Fibroblast of the aortic adventitia (primary cell): Measurements from ENCODE around the gene MACROH2A1. TPM values are rescaled to one million over a fixed set of nuclear protein-coding genes. Genes with fewer than 3 reads are reported as not detected.

Experiments used
- DNase-seq: peaks from one replicate; pipeline ENCODE4 v3.0.0-alpha.2; 2010; ENCODE audit warnings: low read depth
- H3K4me3 ChIP-seq: 2 replicates; pipeline ENCODE4 v1.5.1; 2011; ENCODE audit warnings: low read depth, mild to moderate bottlenecking, control low read depth, low read length, moderate library complexity
- CTCF ChIP-seq: IDR thresholded peaks from 2 replicates; pipeline ENCODE4 v1.5.1; 2011; ENCODE audit warnings: mild to moderate bottlenecking, low read length, control low read depth, inconsistent platforms; ENCODE audit not compliant: insufficient read depth
- total RNA-seq: library from RNA; depleted of rRNA; stranded (reverse); fragments of >200 nt; gene quantifications from 2 replicates; pipeline ENCODE4 v1.2.3, GENCODE V29; 2012; ENCODE audit warnings: low replicate concordance

Gene MACROH2A1
- total RNA-seq, 1 donor = 116 TPM

DNA sequence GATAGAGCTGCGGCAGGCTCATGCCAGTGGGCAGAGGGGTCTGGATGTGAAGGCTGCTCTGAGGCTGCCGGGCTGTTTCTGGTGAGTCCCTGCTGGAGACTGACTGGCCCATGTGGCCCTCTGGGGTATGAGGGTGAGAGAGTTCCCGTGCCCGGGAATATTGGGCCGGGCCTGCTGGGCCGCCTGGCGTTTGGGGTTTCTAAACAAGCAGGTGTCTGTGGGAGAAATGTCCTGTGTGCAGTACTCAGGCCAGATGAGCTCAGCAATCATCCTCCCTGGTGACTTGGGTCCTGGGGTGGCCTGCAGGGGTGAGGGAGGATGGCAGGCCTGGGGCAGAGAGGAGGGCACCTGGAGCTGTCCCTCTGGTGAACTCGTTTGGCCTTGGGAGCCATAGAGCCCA is 74.9 kb downstream of the MACROH2A1 start:
- no peak for DNase-seq
- no peak for TF ChIP-seq CTCF
- no peak overlapping the region for H3K4me3 ChIP-seq

DNA sequence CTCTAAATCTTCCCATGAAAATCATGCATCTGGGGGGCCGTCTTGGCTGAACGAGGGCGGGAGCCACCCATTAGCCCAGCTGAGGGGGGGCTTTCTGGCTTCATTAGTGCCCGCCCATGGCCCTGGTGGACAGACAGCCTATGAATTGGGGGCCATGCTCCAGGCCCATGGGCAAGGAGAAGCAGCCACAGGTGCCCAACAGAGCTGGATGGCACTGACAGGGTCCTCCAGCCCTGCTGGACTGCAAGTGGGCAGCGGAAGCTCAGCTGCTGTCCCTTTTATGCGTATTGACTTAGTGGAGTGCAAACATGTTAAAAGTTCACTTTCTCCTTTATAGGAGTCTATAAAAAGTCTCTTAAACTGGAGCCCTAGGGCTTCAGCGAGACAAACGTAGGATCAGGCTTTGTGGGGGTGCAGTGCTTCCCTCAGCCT is 75.3 kb downstream of the MACROH2A1 start:
- no peak for TF ChIP-seq CTCF
- no peak overlapping the region for H3K4me3 ChIP-seq
- no peak for DNase-seq

DNA sequence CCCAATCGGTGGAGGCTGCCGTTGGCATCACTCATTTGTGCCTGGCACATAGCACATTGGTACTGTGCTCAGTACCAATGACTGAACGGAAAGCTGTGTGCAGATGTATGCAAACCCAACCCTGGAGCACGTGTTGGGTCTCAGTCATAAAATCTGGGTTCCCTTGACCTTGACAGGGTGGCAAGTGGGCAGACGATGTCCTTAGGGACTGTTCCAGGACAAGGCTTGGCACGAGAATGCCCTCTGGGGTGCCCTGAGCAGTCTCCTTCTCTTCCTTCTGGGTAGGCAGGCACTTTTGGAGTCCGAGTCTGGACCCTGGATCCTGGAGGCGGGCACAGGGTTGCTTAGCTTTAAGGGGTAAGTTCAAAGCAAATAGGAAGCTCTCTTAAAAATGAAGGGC is 75.8 kb downstream of the MACROH2A1 start:
- DNase-seq = no peak
- no peak for TF ChIP-seq CTCF
- no peak overlapping the region for H3K4me3 ChIP-seq

DNA sequence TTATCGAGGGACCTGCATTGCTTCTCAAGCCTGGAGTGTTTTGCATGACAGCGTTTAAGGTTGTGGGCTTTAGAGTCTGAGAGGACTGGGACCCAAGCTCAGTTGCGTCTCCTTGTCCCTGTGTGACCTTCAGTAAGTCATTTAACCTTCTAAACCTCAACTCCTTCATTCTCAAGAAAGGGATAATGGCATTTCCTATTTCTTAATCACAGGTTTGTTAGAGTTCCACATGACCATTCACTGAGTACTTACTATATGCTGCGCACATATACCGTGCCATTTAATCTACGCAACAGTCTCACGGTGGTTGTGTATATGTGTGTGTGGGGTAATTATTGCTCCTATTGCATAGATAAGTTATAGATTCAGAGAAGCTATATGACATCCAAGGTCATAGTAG is 76.3 kb downstream of the MACROH2A1 start:
- H3K4me3 ChIP-seq = no peak overlapping the region
- no peak for TF ChIP-seq CTCF

GRCh38 chr5:135322271-135322670 is 76.8 kb downstream of the MACROH2A1 start:
- DNase-seq = no peak
- TF ChIP-seq CTCF = no peak
- no peak overlapping the region for H3K4me3 ChIP-seq

More for the DNA sequence above, 76.3 kb downstream of the MACROH2A1 start:
- DNase-seq = no peak

GRCh38 chr5:135320718-135321484 is 78.1 kb downstream of the MACROH2A1 start:
- DNase-seq = no peak
- TF ChIP-seq CTCF = no peak
- H3K4me3 ChIP-seq = no peak overlapping the region

GRCh38 chr5:135319928-135320606 is 79.0 kb downstream of the MACROH2A1 start:
- no peak overlapping the region for H3K4me3 ChIP-seq
- TF ChIP-seq CTCF = no peak
- no peak for DNase-seq
